KMS-11 (cell line): ENCODE measurements around the gene AGPAT4.

Experiments used
- H2AFZ ChIP-seq: fragments of 200-600 bp; sonication (generic); 2 replicates; pipeline ENCODE4 v1.6.1; 2016; ENCODE audit warnings: antibody characterized with exemption, mixed run types, low read depth
- H3K27ac ChIP-seq: fragments of 200-600 bp; sonication (generic); 2 replicates; pipeline ENCODE4 v1.6.1; 2016; ENCODE audit warnings: mild to moderate bottlenecking, mixed run types
- H3K27me3 ChIP-seq: fragments of 200-600 bp; sonication (generic); 2 replicates; pipeline ENCODE4 v1.6.1; 2017; ENCODE audit warnings: mild to moderate bottlenecking, low read depth, mixed run types, moderate library complexity; ENCODE audit not compliant: insufficient read depth
- H3K36me3 ChIP-seq: fragments of 200-600 bp; sonication (generic); 2 replicates; pipeline ENCODE4 v1.6.1; 2017; ENCODE audit warnings: mild to moderate bottlenecking, mixed run types; ENCODE audit not compliant: insufficient read depth
- H3K4me1 ChIP-seq: fragments of 200-600 bp; sonication (generic); 2 replicates; pipeline ENCODE4 v1.6.1; 2016; ENCODE audit warnings: mild to moderate bottlenecking, low read depth, mixed run types; ENCODE audit not compliant: poor library complexity, severe bottlenecking
- H3K4me2 ChIP-seq: fragments of 200-600 bp; sonication (generic); 2 replicates; pipeline ENCODE4 v1.7.0; 2016; ENCODE audit warnings: mild to moderate bottlenecking, mixed run types
- H3K4me3 ChIP-seq: fragments of 200-600 bp; sonication (generic); IDR thresholded peaks from 2 replicates; pipeline ENCODE4 v1.6.1; 2017; ENCODE audit warnings: low read depth, low read length, mixed read lengths; ENCODE audit not compliant: insufficient read depth
- H3K79me2 ChIP-seq: fragments of 200-600 bp; sonication (generic); 2 replicates; pipeline ENCODE4 v1.6.1; 2016; ENCODE audit warnings: low read depth, mixed run types; ENCODE audit not compliant: insufficient read depth
- H3K9ac ChIP-seq: fragments of 200-600 bp; sonication (generic); 2 replicates; pipeline ENCODE4 v1.6.1; 2016; ENCODE audit warnings: mild to moderate bottlenecking, mixed run types
- H4K20me1 ChIP-seq: fragments of 200-600 bp; sonication (generic); 2 replicates; pipeline ENCODE4 v1.6.1; 2016; ENCODE audit warnings: mild to moderate bottlenecking, mixed run types; ENCODE audit not compliant: insufficient read depth
- CTCF ChIP-seq: fragments of 200-600 bp; sonication (generic); conservative IDR thresholded peaks from 2 replicates; pipeline ENCODE4 v1.6.1; 2017; ENCODE audit warnings: low read depth, mild to moderate bottlenecking, antibody characterized with exemption, low read length, moderate library complexity, mixed read lengths

The AGPAT4 gene

GRCh38 chr6:161233986-161234661 lies 39.7 kb downstream of the AGPAT4 start:
- TF ChIP-seq CTCF = no peak
- H3K27ac ChIP-seq = no peak overlapping the region

GRCh38 chr6:161232467-161232866 lies 41.4 kb downstream of the AGPAT4 start:
- Histone ChIP-seq H3K27ac (no peak overlapping the region), H3K36me3 (no peaks in the 10 kb centered on the region), H3K4me1 (no peaks in the 10 kb centered on the region), H4K20me1 (no peaks in the 10 kb centered on the region), H2AFZ (no peak overlapping the region), H3K27me3 (no peaks in the 10 kb centered on the region), H3K4me2 (no peak overlapping the region), H3K79me2 (no peaks in the 10 kb centered on the region), H3K9ac (no peak overlapping the region), H3K4me3 (no peak overlapping the region)
- TF ChIP-seq CTCF = no peak

More at GRCh38 chr6:161233986-161234661, 39.7 kb downstream of the AGPAT4 start:
- Histone ChIP-seq H3K9ac (no peak overlapping the region), H3K27me3 (no peaks in the 10 kb centered on the region), H3K4me3 (no peak overlapping the region), H3K79me2 (no peaks in the 10 kb centered on the region), H3K36me3 (no peaks in the 10 kb centered on the region), H3K4me1 (no peaks in the 10 kb centered on the region), H3K4me2 (no peak overlapping the region), H4K20me1 (no peaks in the 10 kb centered on the region), H2AFZ (no peak overlapping the region)

GRCh38 chr6:161232010-161232409 lies 41.9 kb downstream of the AGPAT4 start:
- H3K4me1 ChIP-seq = no peaks in the 10 kb centered on the region
- no peak overlapping the region for H3K4me3 ChIP-seq
- H4K20me1 ChIP-seq = no peaks in the 10 kb centered on the region
- TF ChIP-seq CTCF = no peak
- no peaks in the 10 kb centered on the region for H3K79me2 ChIP-seq
- H2AFZ ChIP-seq = no peak overlapping the region
- no peak overlapping the region for H3K27ac ChIP-seq
- no peaks in the 10 kb centered on the region for H3K27me3 ChIP-seq
- no peak overlapping the region for H3K4me2 ChIP-seq
- no peak overlapping the region for H3K9ac ChIP-seq
- H3K36me3 ChIP-seq = no peaks in the 10 kb centered on the region

- TF ChIP-seq CTCF = no peak
- Histone ChIP-seq H3K4me3 (no peak overlapping the region), H3K79me2 (no peaks in the 10 kb centered on the region), H3K27ac (no peak overlapping the region), H3K4me2 (no peak overlapping the region), H3K27me3 (no peaks in the 10 kb centered on the region), H3K9ac (no peak overlapping the region), H4K20me1 (no peaks in the 10 kb centered on the region), H3K4me1 (no peaks in the 10 kb centered on the region), H3K36me3 (no peaks in the 10 kb centered on the region), H2AFZ (no peak overlapping the region)
Observed at GRCh38 chr6:161230339-161230738, 43.5 kb downstream of the AGPAT4 start.
